Esophagus muscularis mucosa (tissue), 4 donors: Measurements from ENCODE around the gene MAPKAP1. TPM values are rescaled to one million over a fixed set of nuclear protein-coding genes. Genes with fewer than 3 reads are reported as not detected.

Experiments
- DNase-seq: peaks from one replicate; pipeline ENCODE4 v3.0.0-alpha.2; 2017; ENCODE audit errors: extremely low spot score
- H3K27ac ChIP-seq, 4 donors: fragments of 200-600 bp; sonication (generic); replicated peaks in 1 of 4; 1 replicate in 3 of 4; 2 replicates in 1 of 4; pipeline ENCODE4 v1.5.1; 2016 to 2019; ENCODE audit warnings: mild to moderate bottlenecking in 1 of 4
- H3K27me3 ChIP-seq, 4 donors: fragments of 200-600 bp; sonication (generic); one replicate each; pipeline versions ENCODE4 v1.5.1 to v1.6.0; 2016 to 2019
- H3K36me3 ChIP-seq, 4 donors: fragments of 200-600 bp; sonication (generic); one replicate each; pipeline ENCODE4 v1.5.1; 2016 to 2019
- H3K4me1 ChIP-seq, 4 donors: fragments of 200-600 bp; sonication (generic); one replicate each; pipeline ENCODE4 v1.5.1; 2016 to 2019
- H3K4me3 ChIP-seq, 4 donors: fragments of 200-600 bp; sonication (generic); 1 replicate in 2 of 4; 2 replicates in 2 of 4; pipeline ENCODE4 v1.5.1; 2016 to 2019; ENCODE audit warnings: mild to moderate bottlenecking in 4 of 4, moderate library complexity in 1 of 4
- H3K9me3 ChIP-seq, 4 donors: fragments of 200-600 bp; sonication (generic); 1 replicate in 3 of 4; 2 replicates in 1 of 4; pipeline ENCODE4 v1.5.1; 2016 to 2019
- CTCF ChIP-seq, 3 experiments: fragments of 200-600 bp in 2 of 3; fragments of 450-650 bp in 1 of 3; sonication (generic) in 2 of 3; IDR thresholded peaks; one replicate each; pipeline ENCODE4 v1.5.1; 2017 to 2019; ENCODE audit warnings: antibody characterized with exemption in 3 of 3, mild to moderate bottlenecking in 2 of 3, moderate library complexity in 1 of 3
- EP300 ChIP-seq: sonication (generic); formaldehyde crosslinking; IDR thresholded peaks from one replicate; pipeline ENCODE4 v1.6.1; 2017; ENCODE audit warnings: antibody characterized with exemption
- POLR2A ChIP-seq: fragments of 450-650 bp; IDR thresholded peaks from one replicate; pipeline ENCODE4 v1.6.1; 2017; ENCODE audit warnings: antibody characterized with exemption, moderate library complexity, mild to moderate bottlenecking, low read depth
- POLR2AphosphoS5 ChIP-seq, 2 donors: sonication (generic); formaldehyde crosslinking; IDR thresholded peaks; one replicate each; pipeline ENCODE4 v1.6.1; 2017; ENCODE audit warnings: antibody characterized with exemption in 2 of 2
- WGBS: methylation state at CpG from one replicate; pipeline ENCODE4 v1.1.5; 2018; 5-methylcytosine and 5-hydroxymethylcytosine counted together
- intact Hi-C: fragments of 100-400 bp; cut with DNase I; formaldehyde crosslinking; loops from one replicate; pipeline ENCODE4 v1.15.1; 2023
- total RNA-seq, 4 donors: library from RNA; depleted of rRNA; stranded (reverse); fragments of >200 nt; gene quantifications; one replicate each; pipeline versions ENCODE4 v1.1.0 to v1.2.1, GENCODE V29; 2016

The MAPKAP1 gene
- total RNA-seq, 4 donors from 2014 or later, result 84.3 to 103 (median 93.4) TPM

GRCh38 chr9:125536776-125537175, 170.2 kb downstream of the MAPKAP1 start:
- H3K27ac ChIP-seq, result no peak overlapping the region
- peaks cover 0 to 2% (median 0%) of the 10 kb centered on the region in 4 donors for H3K36me3 ChIP-seq
- DNase-seq, result no peak
- H3K4me1 ChIP-seq, result peaks cover 27 to 40% (median 33%) of the 10 kb centered on the region in 4 donors
- no peak overlapping the region for H3K4me3 ChIP-seq
- intact Hi-C loops, result no loop called here
- 60% methylated on average over 1 of the region's 1 CpG for WGBS
- no peaks in the 10 kb centered on the region for H3K9me3 ChIP-seq
- TF ChIP-seq CTCF (IDR thresholded peaks at IDR 0.05) (no peak), EP300 (no peak), POLR2A (no peak), POLR2AphosphoS5 (IDR thresholded peaks at IDR 0.05) (no peak)
- no peaks in the 10 kb centered on the region for H3K27me3 ChIP-seq

GRCh38 chr9:125536167-125536772, 170.7 kb downstream of the MAPKAP1 start:
- H3K4me3 ChIP-seq, result no peak overlapping the region
- intact Hi-C loops, result no loop called here
- 85% methylated on average over 3 of the region's 3 CpGs for WGBS
- TF ChIP-seq EP300 (no peak), CTCF (IDR thresholded peaks at IDR 0.05) (no peak), POLR2A (no peak), POLR2AphosphoS5 (IDR thresholded peaks at IDR 0.05) (no peak)
- H3K36me3 ChIP-seq, result no peaks in the 10 kb centered on the region
- peak; percentile 8 for DNase-seq
- H3K9me3 ChIP-seq, result no peaks in the 10 kb centered on the region
- no peak overlapping the region for H3K27ac ChIP-seq
- peaks cover 27 to 35% (median 31%) of the 10 kb centered on the region in 4 donors for H3K4me1 ChIP-seq
- no peaks in the 10 kb centered on the region for H3K27me3 ChIP-seq

GRCh38 chr9:125534971-125535701, 171.9 kb downstream of the MAPKAP1 start:
- Histone ChIP-seq H3K36me3 (no peaks in the 10 kb centered on the region), H3K27me3 (no peaks in the 10 kb centered on the region), H3K9me3 (no peaks in the 10 kb centered on the region), H3K4me3 (no peak overlapping the region), H3K27ac (no peak overlapping the region), H3K4me1 (peaks cover 21 to 34% (median 30%) of the 10 kb centered on the region in 4 donors)
- peak; percentile 29 for DNase-seq
- intact Hi-C loops, result no loop called here
- WGBS, result 72% methylated on average over 4 of the region's 4 CpGs
- TF ChIP-seq POLR2A (no peak), EP300 (no peak), POLR2AphosphoS5 (IDR thresholded peaks at IDR 0.05) (no peak), CTCF (IDR thresholded peaks at IDR 0.05) (no peak)

- no peak for TF ChIP-seq CTCF (IDR thresholded peaks at IDR 0.05)
- 93% methylated on average over 10 of the region's 10 CpGs for WGBS
- intact Hi-C loops, result no loop called here
- H3K4me1 ChIP-seq, result peaks cover 13 to 28% (median 23%) of the 10 kb centered on the region in 4 donors
- no peaks in the 10 kb centered on the region for H3K36me3 ChIP-seq
- H3K27ac ChIP-seq, result no peak overlapping the region
- no peak overlapping the region for H3K4me3 ChIP-seq
- DNase-seq, result peak; percentile 19
- no peaks in the 10 kb centered on the region for H3K9me3 ChIP-seq
- no peaks in the 10 kb centered on the region for H3K27me3 ChIP-seq
These were observed 174.0 kb downstream of the MAPKAP1 start for GRCh38 chr9:125532812-125533594.
